ENCODE measurements around the gene EXOSC3. TPM values are rescaled to one million over a fixed set of nuclear protein-coding genes. Genes with fewer than 3 reads are reported as not detected.
A peak's percentile ranks its signal among the peaks of the same experiment; 100 is the strongest.

Gene EXOSC3
- total RNA-seq, 1 donor: 92.3 TPM

DNA sequence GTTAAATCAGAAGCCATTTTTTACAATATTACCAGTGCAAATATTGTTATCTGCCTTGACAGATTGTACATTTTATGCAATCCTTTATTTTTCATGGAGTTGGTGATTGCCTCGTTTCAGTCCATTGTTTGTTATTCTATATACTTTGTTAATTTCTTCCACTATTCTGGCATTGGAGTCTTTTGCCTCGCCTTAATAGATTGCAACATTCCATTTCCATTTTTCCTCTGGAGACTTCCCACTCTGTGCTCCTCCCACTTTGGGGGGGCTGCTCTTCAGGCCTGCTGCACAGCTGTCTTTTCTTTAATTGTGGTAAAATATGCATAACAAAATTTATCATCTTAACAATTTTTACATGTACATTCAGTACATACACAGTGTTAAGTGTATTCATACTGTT is 11.4 kb upstream of the EXOSC3 start:
- TF ChIP-seq, protein P1, sequence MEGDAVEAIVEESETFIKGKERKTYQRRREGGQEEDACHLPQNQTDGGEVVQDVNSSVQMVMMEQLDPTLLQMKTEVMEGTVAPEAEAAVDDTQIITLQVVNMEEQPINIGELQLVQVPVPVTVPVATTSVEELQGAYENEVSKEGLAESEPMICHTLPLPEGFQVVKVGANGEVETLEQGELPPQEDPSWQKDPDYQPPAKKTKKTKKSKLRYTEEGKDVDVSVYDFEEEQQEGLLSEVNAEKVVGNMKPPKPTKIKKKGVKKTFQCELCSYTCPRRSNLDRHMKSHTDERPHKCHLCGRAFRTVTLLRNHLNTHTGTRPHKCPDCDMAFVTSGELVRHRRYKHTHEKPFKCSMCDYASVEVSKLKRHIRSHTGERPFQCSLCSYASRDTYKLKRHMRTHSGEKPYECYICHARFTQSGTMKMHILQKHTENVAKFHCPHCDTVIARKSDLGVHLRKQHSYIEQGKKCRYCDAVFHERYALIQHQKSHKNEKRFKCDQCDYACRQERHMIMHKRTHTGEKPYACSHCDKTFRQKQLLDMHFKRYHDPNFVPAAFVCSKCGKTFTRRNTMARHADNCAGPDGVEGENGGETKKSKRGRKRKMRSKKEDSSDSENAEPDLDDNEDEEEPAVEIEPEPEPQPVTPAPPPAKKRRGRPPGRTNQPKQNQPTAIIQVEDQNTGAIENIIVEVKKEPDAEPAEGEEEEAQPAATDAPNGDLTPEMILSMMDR (IDR thresholded peaks at IDR 0.05; ENCODE audit: insufficient read depth, low read length): no peak
- DNase-seq (ENCODE audit: low read depth): no peak
- no peak overlapping the region for H3K4me3 ChIP-seq (ENCODE audit: low read depth, low read length)

DNA sequence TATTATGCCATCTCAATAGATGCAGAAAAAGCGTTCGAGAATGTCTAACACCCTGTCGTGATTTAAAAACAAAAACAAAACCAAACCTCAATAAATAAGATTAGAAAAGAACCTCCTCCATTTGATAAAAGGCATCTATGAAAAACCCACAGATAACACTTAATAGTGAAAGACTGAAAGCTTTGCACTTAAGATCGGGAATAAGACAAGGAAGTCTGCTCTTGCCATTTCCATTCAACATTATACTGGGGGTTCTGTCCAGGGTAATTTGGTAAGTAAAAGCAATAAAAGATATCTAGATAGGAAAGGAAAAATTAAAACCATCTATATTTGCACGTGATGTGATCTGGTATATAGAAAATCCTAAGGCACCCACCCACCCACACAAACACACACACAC is 7.3 kb upstream of the EXOSC3 start:
- H3K4me3 ChIP-seq (ENCODE audit: low read depth, low read length): no peak overlapping the region
- DNase-seq (ENCODE audit: low read depth): no peak
- TF ChIP-seq, protein P1 (IDR thresholded peaks at IDR 0.05; ENCODE audit: insufficient read depth, low read length): no peak

DNA sequence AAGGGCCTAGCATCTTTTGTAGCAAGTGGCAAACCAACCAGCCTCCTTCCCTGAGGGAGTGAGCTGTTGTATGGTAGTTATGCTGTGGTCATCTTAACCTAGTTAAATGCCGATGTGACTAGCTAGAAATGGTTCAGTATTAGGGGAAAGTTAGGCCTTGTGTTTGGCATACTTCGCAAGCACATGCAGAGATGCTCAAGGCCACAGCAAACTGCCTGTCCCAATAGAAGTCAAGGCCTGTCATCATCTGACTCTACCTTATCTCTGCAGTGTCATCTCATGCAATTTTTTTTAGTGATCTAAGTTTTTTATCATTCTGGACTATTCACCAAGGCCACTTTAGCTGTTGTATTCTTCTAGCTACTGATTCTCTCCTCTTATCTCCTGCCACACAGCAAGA is 5.2 kb upstream of the EXOSC3 start:
- TF ChIP-seq, protein P1 (IDR thresholded peaks at IDR 0.05; ENCODE audit: insufficient read depth, low read length): no peak
- H3K4me3 ChIP-seq (ENCODE audit: low read depth, low read length): no peak overlapping the region
- no peak for DNase-seq (ENCODE audit: low read depth)

DNA sequence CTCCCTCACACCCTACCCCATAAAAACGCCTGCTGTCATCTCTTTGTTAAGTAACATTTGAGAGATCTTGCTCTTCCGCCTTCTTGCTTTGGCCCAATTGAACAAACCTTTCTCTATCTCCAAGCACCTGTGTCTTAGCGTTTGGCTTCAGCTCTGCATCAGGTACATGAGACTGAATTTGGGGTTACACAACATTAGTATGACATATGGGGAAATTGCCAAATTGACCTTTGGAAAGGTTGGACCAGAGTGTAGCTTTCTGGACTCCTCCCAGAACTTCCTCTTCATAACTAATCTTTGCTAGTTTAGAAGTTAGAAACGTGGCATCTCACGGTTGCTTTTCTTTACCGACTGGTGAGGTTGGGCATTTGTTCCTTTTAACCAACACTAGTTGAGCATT is 3.5 kb upstream of the EXOSC3 start:
- no peak for DNase-seq (ENCODE audit: low read depth)
- H3K4me3 ChIP-seq (ENCODE audit: low read depth, low read length): no peak overlapping the region
- TF ChIP-seq, protein P1 (IDR thresholded peaks at IDR 0.05; ENCODE audit: insufficient read depth, low read length): no peak

DNA sequence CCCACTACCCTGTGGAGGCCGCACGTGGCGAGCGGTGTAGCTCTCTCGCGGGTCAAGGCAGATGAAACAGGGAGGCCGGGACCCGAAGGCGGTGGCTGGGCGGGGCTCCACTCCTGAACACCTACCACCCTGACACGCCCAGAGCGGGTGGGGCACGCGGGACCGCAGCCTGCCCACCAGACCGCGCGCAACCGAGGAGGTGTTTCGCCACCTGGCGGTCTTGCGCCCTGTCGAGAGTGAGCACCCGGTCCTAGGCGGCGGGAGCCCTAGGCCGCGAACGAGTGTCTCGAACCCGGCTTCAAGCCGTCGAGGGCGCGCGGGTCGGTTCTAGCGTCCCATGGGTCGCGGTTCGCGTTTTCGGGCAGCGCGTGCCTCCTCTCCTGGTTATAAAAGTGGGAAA is 2.2 kb upstream of the EXOSC3 start:
- TF ChIP-seq, protein P1 (IDR thresholded peaks at IDR 0.05; ENCODE audit: insufficient read depth, low read length): no peak
- H3K4me3 ChIP-seq (ENCODE audit: low read depth, low read length): no peak overlapping the region
- no peak for DNase-seq (ENCODE audit: low read depth)

DNA sequence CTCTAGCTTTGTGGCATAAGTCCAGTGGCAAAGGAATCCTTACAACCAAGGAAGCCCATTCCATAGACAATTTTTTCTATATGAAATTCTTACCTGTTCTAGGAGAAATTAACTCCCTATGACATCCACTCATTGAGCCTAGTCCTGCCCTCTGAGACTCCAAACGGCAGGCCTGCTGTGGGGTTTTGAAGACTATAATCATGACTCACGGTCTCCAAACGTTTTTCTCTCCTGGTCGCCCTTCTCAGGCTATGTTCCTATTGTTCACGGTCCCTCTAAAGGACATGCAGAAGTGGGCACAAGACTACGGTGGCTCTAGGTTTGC is 611 bp downstream of the EXOSC3 start:
- TF ChIP-seq, protein P1 (IDR thresholded peaks at IDR 0.05; ENCODE audit: insufficient read depth, low read length): no peak
- no peak for DNase-seq (ENCODE audit: low read depth)
- H3K4me3 ChIP-seq (ENCODE audit: low read depth, low read length): peak overlapping the region; percentile 94

DNA sequence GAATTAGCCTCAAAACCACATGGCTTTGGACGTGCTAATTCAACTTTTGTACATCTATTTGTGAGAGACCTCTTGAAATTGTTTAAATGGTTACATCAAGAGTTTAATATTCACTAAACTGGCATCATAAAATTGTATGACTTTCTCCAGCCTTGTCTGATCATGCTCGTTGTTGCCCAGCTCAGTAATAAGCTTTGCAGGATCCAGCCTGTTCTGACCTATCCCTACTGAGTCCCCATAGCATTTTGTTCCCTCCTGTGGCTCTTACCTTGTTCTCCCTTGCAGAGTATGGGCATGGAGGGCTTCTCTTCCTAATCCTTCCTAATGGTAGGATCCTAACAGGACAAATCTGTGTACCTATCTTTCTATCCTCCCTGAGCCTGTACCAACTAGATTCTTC is 6.3 kb downstream of the EXOSC3 start:
- no peak for DNase-seq (ENCODE audit: low read depth)
- H3K4me3 ChIP-seq (ENCODE audit: low read depth, low read length): no peak overlapping the region
- TF ChIP-seq, protein P1 (IDR thresholded peaks at IDR 0.05; ENCODE audit: insufficient read depth, low read length): no peak
